HepG2 (cell line): ENCODE results near the gene MAP2K1. TPM values are rescaled to one million over a fixed set of nuclear protein-coding genes. Genes with fewer than 3 reads are reported as not detected.

Source experiments
- ATAC-seq: fragments of 200-7000 bp; cut with Tn5 transposase; 3 replicates; pipeline ENCODE4 v1.9.1; 2020; ENCODE audit warnings: mild to moderate bottlenecking, moderate library complexity
- BruUV-seq: library from RNA; stranded (reverse); fragments of 400-500 nt; replicated peaks from 2 replicates; lab custom pipeline; 2021; lab: Mats Ljungman, UMichigan
- CTCF ChIA-PET: fragments of 300-600 bp; formaldehyde crosslinking; extraction: SDS; loops from one replicate; lab custom pipeline; 2021; ENCODE audit warnings: low total read pairs, inconsistent platforms, low intra/inter-chr PET ratio; lab: Yijun Ruan, JAX
- POLR2A ChIA-PET: fragments of 350-600 bp; sonication (Branson Sonifier 250); formaldehyde crosslinking; loops from one replicate; lab custom pipeline; 2020; ENCODE audit warnings: antibody characterized with exemption, inconsistent platforms; lab: Yijun Ruan, JAX
- DNase-seq: peaks from one replicate; pipeline ENCODE4 v3.0.0-alpha.2; 2015; ENCODE audit warnings: low spot score
- FAIRE-seq: peaks from 3 replicates; lab custom pipeline; 2011; peaks lifted over from hg19 to GRCh38; lab: Jason Lieb, UNC
- H2AFZ ChIP-seq: one replicate; pipeline ENCODE4 v1.6.1; 2011; ENCODE audit warnings: low read length, inconsistent platforms
- H3K27ac ChIP-seq: fragments of 300-600 bp; 3 replicates; pipeline ENCODE4 v1.8.0; 2011; ENCODE audit warnings: mixed run types, mild to moderate bottlenecking, mixed read lengths, low read length, inconsistent platforms; ENCODE audit not compliant: insufficient read depth; ENCODE audit errors: extremely low read length
- H3K27me3 ChIP-seq, 2 experiments: fragments of 200-600 bp in 1 of 2; 2 replicates in 1 of 2; 3 replicates in 1 of 2; pipeline versions ENCODE4 v1.6.0 to v1.8.0; 2011; ENCODE audit warnings: low read length in 2 of 2, mild to moderate bottlenecking in 2 of 2, moderate library complexity in 2 of 2, inconsistent platforms in 1 of 2; ENCODE audit not compliant: insufficient read depth in 2 of 2, control insufficient read depth in 1 of 2
- H3K36me3 ChIP-seq, 2 experiments: fragments of 200-600 bp in 1 of 2; replicated peaks in 1 of 2; 2 replicates in 1 of 2; 3 replicates in 1 of 2; pipeline versions ENCODE4 v1.5.1 to v1.8.0; 2011; ENCODE audit warnings: low read length in 2 of 2, inconsistent platforms in 1 of 2; ENCODE audit not compliant: insufficient read depth in 2 of 2, control insufficient read depth in 1 of 2
- H3K4me1 ChIP-seq: 2 replicates; pipeline ENCODE4 v1.5.1; 2012; ENCODE audit warnings: low read length, inconsistent platforms; ENCODE audit not compliant: insufficient read depth
- H3K4me2 ChIP-seq: 2 replicates; pipeline ENCODE4 v1.6.0; 2011; ENCODE audit warnings: low read depth, low read length, inconsistent platforms
- H3K4me3 ChIP-seq, 3 experiments: fragments of 200-600 bp in 1 of 3; sonication (generic), shearing (Covaris generic) in 1 of 3; replicated peaks in 1 of 3; 2 replicates each; pipeline ENCODE4 v1.5.1; 2011 to 2016; ENCODE audit warnings: low read length in 3 of 3, inconsistent platforms in 2 of 3, low read depth in 2 of 3, mild to moderate bottlenecking in 2 of 3, control low read depth in 1 of 3, mixed read lengths in 1 of 3; ENCODE audit not compliant: insufficient read depth in 1 of 3
- H3K79me2 ChIP-seq: one replicate; pipeline ENCODE4 v1.6.1; 2011; ENCODE audit warnings: low read length, inconsistent platforms; ENCODE audit not compliant: insufficient read depth
- H3K9ac ChIP-seq: 2 replicates; pipeline ENCODE4 v1.6.0; 2011; ENCODE audit warnings: mild to moderate bottlenecking, low read depth, low read length, inconsistent platforms; ENCODE audit not compliant: insufficient read depth
- H3K9me3 ChIP-seq: 2 replicates; pipeline ENCODE4 v1.5.1; 2012; ENCODE audit warnings: mild to moderate bottlenecking, low read length
- H4K20me1 ChIP-seq: 2 replicates; pipeline ENCODE4 v1.6.0; 2011; ENCODE audit warnings: inconsistent platforms, mild to moderate bottlenecking, low read length, moderate library complexity; ENCODE audit not compliant: insufficient read depth
- ARID4A ChIP-seq: sonication (generic); formaldehyde crosslinking; IDR thresholded peaks from 2 replicates; pipeline ENCODE4 v1.5.0; 2020; ENCODE audit warnings: mild to moderate bottlenecking, missing genetic modification reagents, borderline replicate concordance
- ARID5B ChIP-seq: IDR thresholded peaks from 2 replicates; pipeline ENCODE4 v1.4.0; 2020; ENCODE audit warnings: mild to moderate bottlenecking, missing genetic modification reagents
- BCL3 ChIP-seq: sonication (generic); formaldehyde crosslinking; IDR thresholded peaks from 2 replicates; pipeline ENCODE4 v1.5.1; 2020; ENCODE audit warnings: mild to moderate bottlenecking, missing genetic modification reagents, moderate library complexity
- GATAD2A ChIP-seq: IDR thresholded peaks from 2 replicates; pipeline ENCODE4 v1.6.1; 2016
- TOPORS ChIP-seq: sonication (generic); formaldehyde crosslinking; IDR thresholded peaks from 2 replicates; pipeline ENCODE4 v1.8.0; 2023; ENCODE audit warnings: mild to moderate bottlenecking, missing genetic modification reagents
- ZNF747 ChIP-seq: sonication (generic); formaldehyde crosslinking; IDR thresholded peaks from 2 replicates; pipeline ENCODE4 v1.8.1; 2023; ENCODE audit warnings: missing genetic modification reagents, mild to moderate bottlenecking, borderline replicate concordance
- WGBS: methylation state at CpG from one replicate; pipeline ENCODE4 v1.1.6; 2017; ENCODE audit warnings: low lambda C conversion rate; 5-methylcytosine and 5-hydroxymethylcytosine counted together
- in situ Hi-C: cut with HindIII; loops from 2 replicates; pipeline ENCODE4 v1.10.0; 2017; ENCODE audit warnings: low pct_unique_long_range_greater_than_20kb; ENCODE audit not compliant: extremely low pct_ligation_motif_present
- intact Hi-C: fragments of 100-400 bp; cut with micrococcal nuclease; formaldehyde crosslinking; loops from one replicate; pipeline ENCODE4 v1.10.0; 2022; ENCODE audit not compliant: unreplicated experiment
- polyA plus RNA-seq, 8 experiments: library from polyadenylated mRNA; depleted of rRNA in 3 of 8; stranded (reverse) in 7 of 8; unstranded in 1 of 8; fragments of >200 nt; fragmentation: Illumina TruSeq in 4 of 8; extraction: Trizol in 4 of 8; gene quantifications; 2 replicates each; pipeline versions ENCODE4 v1.2.1 to v1.2.3, GENCODE V29; 2011 to 2016; ENCODE audit warnings: low read depth in 4 of 8, missing spikeins in 1 of 8, mixed read lengths in 1 of 8; ENCODE audit not compliant: insufficient read depth in 1 of 8
- total RNA-seq, 5 experiments: library from RNA; depleted of rRNA; stranded (reverse); fragments of >200 nt; fragmentation: Illumina TruSeq; extraction: Trizol; gene quantifications; 2 replicates each; pipeline ENCODE4 v1.2.3, GENCODE V29; 2016; ENCODE audit warnings: low read depth in 1 of 5

MAP2K1 gene
- total and polyA plus RNA-seq, 2 of the 13 experiments (the other 11 are each of a cell fraction or from before 2014, with no cell fraction given), result 24.1 to 49.2 TPM

- intact Hi-C loops (no loop called here), in situ Hi-C loops (loop anchor here (25.0 kb wide), 1 partner anchor 97 kb away; the partner anchor contains the start of gene SNAPC5)
- no TSS peak for BruUV-seq
- peak overlapping the region; percentile 24; the same call in 1 of the 2 replicates for H3K4me2 ChIP-seq
- CTCF ChIA-PET, result no interaction called here
- 0 out of 2 replicates have a peak overlapping the region, but pooled peaks have one; percentile 21 for H3K9ac ChIP-seq
- DNase-seq, result no peak
- no peaks in the 10 kb centered on the region for H3K9me3 ChIP-seq
- H4K20me1 ChIP-seq, result peaks cover 29% of the 10 kb centered on the region
- ATAC-seq, result no peak
- WGBS, result 78% methylated on average over 1 of the region's 1 CpG
- peaks cover 56% of the 10 kb centered on the region for H3K4me1 ChIP-seq
- H3K36me3 ChIP-seq, result peaks cover 3 to 18% of the 10 kb centered on the region in 2 experiments
- no peak overlapping the region for H3K27ac ChIP-seq
- peaks cover 84% of the 10 kb centered on the region for H3K79me2 ChIP-seq
- no peak overlapping the region for H2AFZ ChIP-seq
- POLR2A ChIA-PET, result no interaction called here
- no peak overlapping the region for H3K4me3 ChIP-seq
- no peak for FAIRE-seq
- no peaks in the 10 kb centered on the region; a peak in 1 of 5 replicates for H3K27me3 ChIP-seq
- TF ChIP-seq ZNF747 (CRISPR knock-in tag) (no peak), ARID4A (no peak), GATAD2A (CRISPR knock-in tag) (no peak), ARID5B (CRISPR knock-in tag) (no peak), TOPORS (no peak), BCL3 (CRISPR knock-in tag) (no peak)
- TF ChIP-seq, all 625 proteins: peak for 0
Measured at GRCh38 chr15:66390678-66391077, 4.0 kb downstream of the MAP2K1 start.
